WTC11 (cell line): ENCODE results near the gene FAM110C.

Experiments
- CTCF ChIP-seq: fragments of 200-600 bp; IDR thresholded peaks from 2 replicates; pipeline ENCODE4 v1.8.0; 2022; ENCODE audit warnings: antibody characterized with exemption
- E2F5 ChIP-seq: sonication (generic); formaldehyde crosslinking; IDR thresholded peaks from 2 replicates; pipeline ENCODE4 v1.8.1; 2022; ENCODE audit warnings: mild to moderate bottlenecking, moderate library complexity, missing genetic modification reagents
- ESRRA ChIP-seq: sonication (generic); formaldehyde crosslinking; IDR thresholded peaks from 2 replicates; pipeline ENCODE4 v1.8.1; 2022; ENCODE audit warnings: mild to moderate bottlenecking, missing genetic modification reagents, borderline replicate concordance
- FOXP4 ChIP-seq: sonication (generic); formaldehyde crosslinking; IDR thresholded peaks from 2 replicates; pipeline ENCODE4 v1.8.0; 2022; ENCODE audit warnings: mild to moderate bottlenecking, missing genetic modification reagents
- USF2 ChIP-seq: sonication (generic); formaldehyde crosslinking; IDR thresholded peaks from 2 replicates; pipeline ENCODE4 v1.8.1; 2023; ENCODE audit warnings: mild to moderate bottlenecking, missing genetic modification reagents, moderate library complexity

GRCh38 chr2:44748-45341 is 1.5 kb downstream of the FAM110C start:
- TF ChIP-seq CTCF = no peak
- no peak for TF ChIP-seq ESRRA (CRISPR knock-in tag)
- TF ChIP-seq FOXP4 = no peak
- TF ChIP-seq USF2 (CRISPR knock-in tag) = no peak
- no peak for TF ChIP-seq E2F5 (CRISPR knock-in tag)
